ENCODE data around the gene PSMB5. TPM values are rescaled to one million over a fixed set of nuclear protein-coding genes. Genes with fewer than 3 reads are reported as not detected.
A peak's percentile ranks its signal among the peaks of the same experiment; 100 is the strongest.

Gene PSMB5
- total and polyA plus RNA-seq, 2 of the 13 experiments (the other 11 are each of a cell fraction or from before 2014, with no cell fraction given), result 705 to 871 TPM

GRCh38 chr14:23055621-23056144, 21.0 kb upstream of the PSMB5 start (continued):
- TF ChIP-seq ZNF687 (CRISPR knock-in tag; IDR thresholded peaks at IDR 0.05) (peak; percentile 73; the same call in 1 of the 2 replicates), BCLAF1 (IDR thresholded peaks at IDR 0.05) (no peak), ZNF782 (CRISPR knock-in tag; IDR thresholded peaks at IDR 0.05; ENCODE audit: borderline replicate concordance) (0 out of 2 replicates have a peak, but pooled peaks have one; percentile 6), ZNF547 (CRISPR knock-in tag; IDR thresholded peaks at IDR 0.05) (peak; percentile 56), SMAD3 (CRISPR knock-in tag; IDR thresholded peaks at IDR 0.05) (0 out of 2 replicates have a peak, but pooled peaks have one; percentile 0), ZSCAN25 (CRISPR knock-in tag; IDR thresholded peaks at IDR 0.05) (no peak), IKZF1 (IDR thresholded peaks at IDR 0.05) (no peak), MTERF4 (CRISPR knock-in tag; IDR thresholded peaks at IDR 0.05) (0 out of 2 replicates have a peak, but pooled peaks have one; percentile 84), ZNF407 (CRISPR knock-in tag; IDR thresholded peaks at IDR 0.05; ENCODE audit: not compliant biosample characterization) (peak; percentile 11), ZZZ3 (CRISPR knock-in tag; IDR thresholded peaks at IDR 0.05; ENCODE audit: borderline replicate concordance) (0 out of 2 replicates have a peak, but pooled peaks have one; percentile 38), ZNF605 (CRISPR knock-in tag; IDR thresholded peaks at IDR 0.05) (peak; percentile 59; the same call in 1 of the 2 replicates), CBFB (CRISPR knock-in tag; IDR thresholded peaks at IDR 0.05) (no peak)
